Right cardiac atrium (tissue), 5 donors: ENCODE measurements around the gene MEGF6. TPM values are rescaled to one million over a fixed set of nuclear protein-coding genes. Genes with fewer than 3 reads are reported as not detected.

ENCODE experiments used
- ATAC-seq, 2 donors: fragments of 200-7000 bp; cut with Tn5 transposase; one replicate each; pipeline versions ENCODE4 v1.8.0 to v1.9.1; 2020; ENCODE audit warnings: moderate library complexity in 2 of 2, mild to moderate bottlenecking in 1 of 2
- DNase-seq, 3 donors: peaks; one replicate each; pipeline ENCODE4 v3.0.0-alpha.2; 2020
- H3K27ac ChIP-seq: one replicate; pipeline ENCODE4 v1.5.1; 2013; ENCODE audit warnings: mild to moderate bottlenecking, low read length, control low read depth, moderate library complexity
- H3K27me3 ChIP-seq: one replicate; pipeline ENCODE4 v1.6.1; 2013; ENCODE audit not compliant: control insufficient read depth, insufficient read depth
- H3K4me1 ChIP-seq: one replicate; pipeline ENCODE4 v1.6.1; 2013; ENCODE audit warnings: low read length; ENCODE audit not compliant: control insufficient read depth, insufficient read depth
- H3K4me3 ChIP-seq: one replicate; pipeline ENCODE4 v1.5.1; 2013; ENCODE audit warnings: low read length, control low read depth
- H3K9me3 ChIP-seq: one replicate; pipeline ENCODE4 v1.6.1; 2013; ENCODE audit warnings: low read length; ENCODE audit not compliant: control insufficient read depth
- WGBS: extraction: QIAGEN DNeasy Blood & Tissue Kit; methylation state at CpG from one replicate; pipeline ENCODE4 v1.1.7; 2013; 5-methylcytosine and 5-hydroxymethylcytosine counted together
- intact Hi-C, 4 donors: fragments of 100-400 bp; cut with DNase I; formaldehyde crosslinking; loops; one replicate each; pipeline versions ENCODE4 v1.11.0 to v1.14.0; 2022 to 2023
- polyA plus RNA-seq: library from polyadenylated mRNA; stranded (reverse); fragments of 200-250 nt; gene quantifications from one replicate; pipeline ENCODE4 v1.2.3, GENCODE V29; 2013
- total RNA-seq, 4 donors: library from RNA; stranded (reverse); fragmentation: NEBNext Ultra II Directional; extraction: Animal tissue kit (Norgen Biotek cat#: 25700); gene quantifications; one replicate each; pipeline ENCODE4 v1.2.1, GENCODE V29; 2021
- donor health status: healthy with polysubstance abuse.
- donor health status: DM: no; HTN: yes; CAD: no.
- donor health status: DM: no; HTN: no; CAD: no.
- donor health status: DM: no; HTN: yes; CAD: no; lungs with severe emphysema.
- donor health status: DM: yes; HTN: yes; CAD: no.

Gene MEGF6
- total and polyA plus RNA-seq, 5 donors = 7.0 to 18.7 (median 11.0) TPM

DNA sequence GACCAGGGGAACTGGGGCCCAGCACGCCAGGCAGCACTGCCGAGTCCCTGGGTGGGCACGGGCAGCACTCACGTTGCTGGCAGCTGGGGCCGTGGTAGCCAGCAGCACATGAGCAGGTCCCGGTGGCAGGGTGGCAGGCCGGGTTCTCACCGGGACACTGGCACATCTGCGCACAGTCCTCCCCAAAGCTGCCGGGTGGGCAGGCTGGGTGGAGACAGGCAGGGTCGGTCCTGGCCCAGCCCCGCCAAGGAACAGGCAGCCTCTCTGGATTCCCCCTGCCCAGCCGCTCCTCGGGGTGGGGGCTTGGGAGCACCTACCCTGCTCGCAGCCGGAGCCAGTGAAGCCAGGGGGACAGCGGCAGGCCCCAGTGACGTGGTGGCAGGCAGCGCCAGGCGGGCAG is 114.4 kb downstream of the MEGF6 start:
- H3K4me3 ChIP-seq = no peak overlapping the region
- 94% methylated on average over 20 of the region's 20 CpGs for whole genome bisulfite sequencing
- intact Hi-C loops = loop anchor here in 2 of 4 donors (10.0 kb wide), 2 partner anchors 58 to 68 kb away; no protein-coding TSS in a partner anchor
- ATAC-seq = no peak
- no peaks in the 10 kb centered on the region for H3K27me3 ChIP-seq
- H3K9me3 ChIP-seq = no peaks in the 10 kb centered on the region
- H3K27ac ChIP-seq = no peak overlapping the region
- DNase-seq = no peak
- H3K4me1 ChIP-seq = no peaks in the 10 kb centered on the region

DNA sequence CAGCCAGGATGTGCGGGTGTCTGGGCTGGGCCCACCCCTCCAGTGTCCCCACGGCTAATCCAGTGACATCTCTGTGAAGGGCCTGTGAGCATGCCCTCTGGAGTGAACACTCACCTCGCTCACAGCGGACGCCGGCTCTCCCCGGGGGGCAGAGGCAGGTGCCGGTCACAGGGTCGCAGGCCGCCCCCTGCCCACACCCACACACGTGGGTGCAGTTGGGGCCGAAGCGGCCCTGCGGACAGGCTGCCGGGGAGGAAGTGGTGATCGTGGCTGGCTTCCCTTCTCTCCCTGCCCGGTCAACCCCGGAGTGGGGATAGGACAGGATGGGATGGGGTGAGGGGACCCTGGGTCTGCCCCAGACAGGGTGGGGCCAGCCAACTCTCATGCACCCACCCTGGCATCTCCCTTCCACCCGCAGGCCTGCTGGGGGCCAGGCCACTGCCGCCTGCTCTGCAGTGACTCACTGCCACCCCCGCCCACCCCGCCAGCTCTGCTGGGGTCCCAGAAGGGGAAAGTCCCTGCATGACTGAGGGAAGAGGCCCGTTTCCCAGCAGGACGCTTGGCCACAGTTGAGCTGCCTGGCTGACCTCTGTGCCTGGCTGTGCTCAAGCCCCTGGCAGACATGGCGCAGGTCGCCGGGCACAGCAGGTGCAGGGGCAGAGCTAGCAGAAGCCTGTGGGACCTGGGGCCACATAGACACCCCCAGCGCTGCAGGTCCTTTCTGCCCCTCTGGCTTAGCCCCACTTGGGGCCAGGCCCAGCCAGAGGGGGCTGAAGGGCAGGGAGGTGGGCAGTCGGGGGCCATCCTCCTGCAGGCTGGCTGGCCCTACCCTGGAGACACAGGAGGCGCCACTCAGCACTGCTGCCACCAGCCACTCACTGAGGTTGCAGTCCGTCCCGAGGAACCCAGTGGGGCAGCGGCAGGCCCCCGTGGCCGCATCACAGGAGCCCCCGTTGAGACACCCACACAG is 115.2 kb downstream of the MEGF6 start:
- WGBS = 83% methylated on average over 36 of the region's 36 CpGs
- Histone ChIP-seq H3K4me1 (no peaks in the 10 kb centered on the region), H3K4me3 (no peak overlapping the region), H3K27me3 (no peaks in the 10 kb centered on the region), H3K27ac (no peak overlapping the region), H3K9me3 (no peaks in the 10 kb centered on the region)
- intact Hi-C loops = loop anchor here in 2 of 4 donors (10.0 kb wide), 2 partner anchors 59 to 69 kb away; no protein-coding TSS in a partner anchor
- no peak for ATAC-seq
- DNase-seq = no peak

DNA sequence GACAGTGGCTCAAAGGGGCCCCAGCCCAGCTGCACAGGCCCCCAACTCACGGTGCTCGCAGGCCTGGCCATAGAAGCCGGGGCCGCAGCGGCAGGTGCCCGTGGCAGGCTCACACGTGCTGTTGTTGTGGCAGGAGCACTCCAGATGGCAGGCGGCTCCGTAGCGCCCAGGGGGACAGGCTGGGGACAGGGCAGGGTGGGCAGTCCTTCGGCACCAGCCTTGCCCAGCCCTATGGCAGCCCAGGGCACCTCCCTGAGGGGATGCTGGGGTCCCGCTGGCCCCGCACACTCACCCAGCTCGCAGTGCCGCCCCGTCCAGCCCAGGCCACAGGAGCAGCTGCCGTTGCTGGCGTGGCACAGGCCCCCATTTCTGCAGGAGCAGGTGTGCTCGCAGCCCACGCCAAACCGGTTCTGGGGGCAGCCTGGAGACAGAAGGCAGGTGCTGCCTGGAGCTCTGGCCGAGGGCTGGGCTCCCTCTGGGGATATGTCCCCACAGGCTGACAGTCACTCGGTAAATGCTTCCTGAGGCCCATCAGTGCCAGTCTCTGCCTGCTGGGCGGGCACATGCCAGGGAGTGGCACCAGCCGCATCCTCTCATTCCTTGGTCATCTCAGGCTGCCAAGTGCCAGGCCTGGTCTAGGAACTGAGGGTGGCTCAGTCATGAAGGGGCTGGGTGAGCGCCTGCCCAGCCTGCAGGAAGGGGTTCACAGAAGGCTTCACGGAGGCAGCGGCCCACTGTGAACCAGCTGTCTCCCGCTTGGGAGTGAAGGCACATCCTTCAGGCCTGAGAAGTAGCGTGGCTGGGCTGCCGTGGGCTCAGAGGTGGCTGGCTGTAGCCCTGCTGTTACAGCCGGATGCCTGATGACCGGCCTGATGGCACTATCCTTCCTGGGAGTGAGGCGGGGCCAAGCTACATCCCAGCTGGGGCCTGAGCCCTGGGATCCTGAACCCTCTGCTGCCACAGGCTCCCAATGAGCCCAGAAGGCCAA is 116.7 kb downstream of the MEGF6 start:
- no peak overlapping the region for H3K4me3 ChIP-seq
- ATAC-seq (no peak), DNase-seq (no peak)
- H3K4me1 ChIP-seq = no peaks in the 10 kb centered on the region
- WGBS = 91% methylated on average over 34 of the region's 34 CpGs
- H3K27me3 ChIP-seq = no peaks in the 10 kb centered on the region
- H3K9me3 ChIP-seq = no peaks in the 10 kb centered on the region
- intact Hi-C loops = loop anchor here in 2 of 4 donors (10.0 kb wide), 2 partner anchors 60 to 70 kb away; no protein-coding TSS in a partner anchor
- no peak overlapping the region for H3K27ac ChIP-seq

DNA sequence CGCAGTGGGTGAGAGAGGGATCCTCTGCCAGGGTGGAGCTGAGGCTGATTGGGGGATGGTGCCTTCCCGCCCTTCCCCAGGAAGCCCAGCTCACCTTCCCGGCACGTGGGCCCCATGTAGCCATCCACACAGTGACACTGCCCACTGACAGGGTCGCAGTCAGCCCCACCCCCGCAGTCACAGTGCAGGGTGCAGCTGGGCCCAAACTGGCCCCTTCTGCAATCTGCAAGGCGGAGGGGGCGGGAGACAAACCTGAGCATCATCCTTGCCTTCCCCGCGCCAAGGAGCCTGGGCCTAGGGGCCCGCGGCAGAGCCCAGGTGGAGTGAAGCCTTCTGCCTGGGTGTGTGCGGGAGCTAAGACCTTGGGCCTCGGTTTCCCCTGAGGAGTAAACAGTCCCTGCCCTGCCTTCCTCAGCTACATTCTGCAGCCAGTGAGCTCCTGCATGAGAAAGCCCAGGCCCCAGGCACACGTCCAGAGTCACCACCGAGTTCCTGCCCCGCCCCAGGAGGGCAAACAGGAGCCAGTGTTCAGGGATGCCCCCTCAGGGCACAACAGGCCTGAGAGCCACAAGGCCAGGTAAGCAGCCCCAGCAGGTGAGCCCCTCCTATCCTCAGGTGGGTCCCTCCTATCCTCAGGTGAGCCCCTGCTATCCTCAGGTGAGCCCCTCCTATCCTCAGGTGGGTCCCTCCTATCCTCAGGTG is 118.6 kb downstream of the MEGF6 start:
- DNase-seq = no peak
- H3K9me3 ChIP-seq = no peaks in the 10 kb centered on the region
- ATAC-seq = no peak
- WGBS = 86% methylated on average over 17 of the region's 17 CpGs
- H3K27ac ChIP-seq = no peak overlapping the region
- H3K4me3 ChIP-seq = no peak overlapping the region
- no peaks in the 10 kb centered on the region for H3K4me1 ChIP-seq
- H3K27me3 ChIP-seq = no peaks in the 10 kb centered on the region
- intact Hi-C loops = loop anchor here in 3 of 4 donors (2.0 to 10.0 kb wide), 3 partner anchors 62 to 126 kb away; no protein-coding TSS in a partner anchor

DNA sequence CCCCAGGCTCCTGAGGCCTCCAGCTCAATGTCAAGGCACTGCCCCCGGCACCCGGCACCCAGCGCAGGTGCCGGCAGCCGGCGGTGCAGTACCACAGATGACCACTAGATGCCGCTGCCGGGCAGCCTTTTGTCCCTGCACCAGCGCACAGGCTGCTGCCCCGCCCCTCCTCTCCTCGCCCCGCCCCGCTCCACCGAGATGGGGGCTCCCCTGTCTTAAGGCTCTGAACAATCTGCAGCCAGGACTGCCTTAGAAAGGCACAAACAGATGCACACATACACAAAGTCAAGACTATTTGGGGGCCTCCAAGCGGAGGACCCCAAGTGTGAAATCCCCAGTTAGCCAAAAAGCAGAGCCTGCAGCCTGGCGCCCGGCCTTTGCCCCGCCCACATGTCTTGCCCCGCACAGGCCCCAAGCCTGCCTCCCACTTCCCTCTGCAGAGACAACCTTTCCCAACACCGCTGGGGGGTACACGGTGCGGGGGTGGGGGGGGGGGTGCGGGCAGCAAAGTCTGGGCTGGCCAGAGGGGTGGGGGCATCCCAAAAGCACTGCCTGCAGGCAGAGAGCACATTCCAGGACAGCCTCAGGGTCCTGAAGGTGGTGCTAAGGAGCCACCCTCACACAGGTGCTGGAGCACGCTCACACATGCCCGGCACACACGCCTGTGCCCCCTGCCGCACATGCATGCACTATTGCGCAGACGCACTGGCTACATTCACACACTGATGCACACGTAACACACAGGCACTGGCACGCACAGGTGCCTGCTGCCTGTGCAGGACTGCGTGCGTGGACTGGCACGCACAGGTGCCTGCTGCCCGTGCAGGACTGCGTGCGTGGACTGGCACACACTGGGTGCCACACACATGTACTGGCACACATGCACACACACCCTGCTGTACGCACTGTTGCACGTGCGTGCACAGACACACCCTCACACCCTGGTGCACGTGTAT is 119.7 kb downstream of the MEGF6 start:
- WGBS = 39% methylated on average over 41 of the region's 41 CpGs
- H3K4me1 ChIP-seq = no peaks in the 10 kb centered on the region
- H3K27me3 ChIP-seq = no peaks in the 10 kb centered on the region
- intact Hi-C loops = loop anchor here (2.0 to 10.0 kb wide), 4 partner anchors 63 to 129 kb away; no protein-coding TSS in a partner anchor
- H3K27ac ChIP-seq = no peak overlapping the region
- H3K4me3 ChIP-seq = no peak overlapping the region
- peak; percentile 75 to 93 (median 93) for DNase-seq
- no peaks in the 10 kb centered on the region for H3K9me3 ChIP-seq
- peak; percentile 69 to 81 for ATAC-seq

DNA sequence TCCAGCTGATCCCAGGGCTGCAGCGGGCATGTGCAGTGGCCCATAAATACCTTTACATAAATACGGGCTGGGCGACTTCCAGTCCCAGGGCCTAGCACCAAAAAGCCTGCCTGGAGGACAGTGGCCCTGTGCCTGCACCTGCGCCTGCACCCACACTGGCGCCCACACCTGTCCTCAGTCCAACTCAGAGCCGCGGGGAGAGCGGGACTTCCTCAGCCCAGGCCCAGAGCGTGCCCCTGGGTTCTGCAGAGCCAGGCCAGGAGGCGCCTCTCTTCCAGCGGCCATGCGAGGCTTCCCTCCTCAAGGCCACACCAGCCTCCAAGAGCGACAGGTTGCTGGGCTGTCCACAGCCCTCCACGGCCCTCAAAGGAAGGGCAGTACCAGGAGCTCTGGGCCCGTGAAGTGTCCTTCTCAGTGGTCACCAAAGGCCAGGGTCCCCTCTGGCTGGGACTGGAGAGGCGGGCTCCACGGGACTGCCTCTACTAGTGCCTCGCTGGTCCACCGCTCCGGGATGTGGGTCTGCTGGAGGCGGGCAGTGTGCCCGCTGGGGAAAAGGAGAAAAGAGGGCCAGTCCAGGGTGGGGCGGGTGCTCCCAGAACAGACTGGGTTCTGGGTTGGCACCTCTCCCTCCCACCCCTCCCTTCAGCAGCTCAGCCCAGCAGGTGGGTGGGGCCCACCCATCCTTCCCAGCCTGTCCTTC is 121.1 kb downstream of the MEGF6 start:
- H3K27me3 ChIP-seq = no peaks in the 10 kb centered on the region
- intact Hi-C loops = loop anchor here in 3 of 4 donors (2.0 to 10.0 kb wide), 4 partner anchors 65 to 131 kb away; no protein-coding TSS in a partner anchor
- H3K27ac ChIP-seq = no peak overlapping the region
- no peak overlapping the region for H3K4me3 ChIP-seq
- ATAC-seq = no peak
- DNase-seq = no peak
- no peaks in the 10 kb centered on the region for H3K4me1 ChIP-seq
- no peaks in the 10 kb centered on the region for H3K9me3 ChIP-seq
- 92% methylated on average over 23 of the region's 23 CpGs for WGBS

DNA sequence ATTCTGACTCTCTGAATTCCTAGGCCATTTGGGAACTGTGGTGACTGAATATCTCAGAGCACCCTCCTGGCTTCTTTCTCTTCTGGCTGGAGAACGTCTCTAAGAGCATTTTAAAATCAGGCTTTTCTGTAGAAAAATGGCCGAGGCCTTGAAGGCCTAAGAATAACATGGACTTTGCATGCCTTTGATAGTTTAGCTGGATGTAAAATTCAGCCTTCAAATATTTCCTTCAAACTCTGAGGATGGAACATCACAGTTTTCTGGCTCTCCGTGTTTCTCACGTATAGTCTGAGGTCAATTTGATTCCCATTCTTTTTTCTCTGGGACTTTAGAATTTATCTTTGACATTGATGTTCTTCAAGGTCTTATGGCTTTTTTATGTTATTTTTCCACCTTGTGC is 122.9 kb downstream of the MEGF6 start:
- H3K9me3 ChIP-seq = no peaks in the 10 kb centered on the region
- intact Hi-C loops = no loop called here
- no peak overlapping the region for H3K4me3 ChIP-seq
- no peaks in the 10 kb centered on the region for H3K4me1 ChIP-seq
- no peaks in the 10 kb centered on the region for H3K27me3 ChIP-seq
- WGBS = 95% methylated on average over 4 of the region's 4 CpGs
- DNase-seq (no peak), ATAC-seq (no peak)
- H3K27ac ChIP-seq = no peak overlapping the region

DNA sequence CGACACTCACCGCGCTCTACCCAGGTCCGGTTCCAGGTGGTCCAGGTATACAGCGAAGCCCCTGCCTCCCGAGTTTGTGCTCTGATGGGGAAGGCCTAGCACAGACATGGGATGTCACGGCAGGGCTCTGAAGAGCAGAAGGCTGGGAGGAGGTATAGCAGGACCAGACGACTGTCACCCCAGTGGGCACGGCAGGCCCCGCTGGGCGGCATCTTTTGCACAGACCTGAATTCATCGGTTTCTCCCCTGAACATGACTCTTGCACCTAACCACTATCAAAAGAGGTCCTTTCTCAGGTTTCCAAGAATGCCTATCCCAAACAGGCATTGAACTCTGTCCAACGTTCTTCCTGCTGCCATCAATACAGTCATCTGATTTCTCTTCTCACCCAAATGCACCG is 126.3 kb downstream of the MEGF6 start:
- WGBS = 89% methylated on average over 14 of the region's 14 CpGs

DNA sequence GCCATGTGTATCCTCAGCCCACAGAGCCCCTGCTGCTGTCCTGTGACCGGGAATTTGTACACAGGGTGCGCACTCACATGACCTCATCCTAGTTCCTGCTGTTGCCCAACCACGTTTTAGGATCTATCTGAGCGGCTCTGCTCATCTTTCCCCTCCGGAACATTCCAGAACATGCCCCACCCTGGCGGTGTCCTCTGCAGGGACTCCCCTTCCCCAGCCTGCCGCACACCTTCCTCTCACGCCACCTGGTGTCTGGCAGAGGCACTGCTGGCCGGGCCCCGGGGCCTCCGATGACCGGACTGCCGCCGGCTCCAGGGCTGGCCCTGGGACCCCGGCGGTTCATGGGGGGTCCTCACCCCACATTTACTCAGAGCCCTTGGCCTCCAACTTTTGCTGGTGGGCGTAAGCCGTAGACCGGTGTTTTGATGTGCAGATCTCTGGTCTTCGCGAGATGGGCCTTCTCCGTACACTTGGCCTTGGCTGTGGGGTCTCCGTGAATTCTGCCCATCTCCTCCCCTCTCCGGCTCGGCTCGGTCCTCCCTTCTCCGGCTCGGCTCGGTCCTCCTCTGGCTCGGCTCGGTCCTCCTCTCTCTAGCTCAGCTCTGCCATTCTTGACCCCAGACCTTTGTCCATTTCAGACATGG is 127.4 kb downstream of the MEGF6 start:
- DNase-seq = peak in 1 of 3 donors; percentile 77
- WGBS = 41% methylated on average over 31 of the region's 31 CpGs
- H3K27ac ChIP-seq = no peak overlapping the region
- ATAC-seq = peak; percentile 42 to 58
- no peaks in the 10 kb centered on the region for H3K4me1 ChIP-seq
- no peaks in the 10 kb centered on the region for H3K27me3 ChIP-seq
- H3K4me3 ChIP-seq = no peak overlapping the region
- intact Hi-C loops = no loop called here
- H3K9me3 ChIP-seq = no peaks in the 10 kb centered on the region

More for the DNA sequence above, 126.3 kb downstream of the MEGF6 start:
- intact Hi-C loops = no loop called here
- ATAC-seq = no peak
- Histone ChIP-seq H3K27me3 (no peaks in the 10 kb centered on the region), H3K4me1 (no peaks in the 10 kb centered on the region), H3K4me3 (no peak overlapping the region), H3K27ac (no peak overlapping the region), H3K9me3 (no peaks in the 10 kb centered on the region)
- DNase-seq = no peak
